T-helper 1 cell treated with Interleukin-12 subunit alpha and Interleukin-12 subunit beta and Interleukin-4 antibody, amounts not matched to agents 30 ng/mL and 1 ng/mL, for 36 hours (primary cell): ENCODE data around the gene TTC23. TPM values are rescaled to one million over a fixed set of nuclear protein-coding genes. Genes with fewer than 3 reads are reported as not detected.

ENCODE experiments used
- intact Hi-C: fragments of 100-400 bp; cut with micrococcal nuclease; formaldehyde crosslinking; loops from one replicate; pipeline ENCODE4 v1.15.1; 2024
- total RNA-seq: library from RNA; stranded (reverse); gene quantifications from 2 replicates; pipeline ENCODE4 v1.2.3, GENCODE V29; 2022

The TTC23 gene
- total RNA-seq, 1 donor from 2014 or later = 2.5 TPM

- intact Hi-C loops = no loop called here
These were observed 105.4 kb downstream of the TTC23 start for GRCh38 chr15:99143655-99144610.

- intact Hi-C loops = no loop called here
These were observed 106.1 kb downstream of the TTC23 start for GRCh38 chr15:99143242-99143641.

GRCh38 chr15:99142562-99142961 is 106.8 kb downstream of the TTC23 start:
- intact Hi-C loops = no loop called here

GRCh38 chr15:99141943-99142342 is 107.4 kb downstream of the TTC23 start:
- intact Hi-C loops = no loop called here

- intact Hi-C loops = no loop called here
These were observed 108.8 kb downstream of the TTC23 start for GRCh38 chr15:99140590-99140989.

- intact Hi-C loops = no loop called here
These were observed 110.1 kb downstream of the TTC23 start for GRCh38 chr15:99139276-99139675.

- intact Hi-C loops = no loop called here
These were observed 110.8 kb downstream of the TTC23 start for GRCh38 chr15:99138491-99138982.

GRCh38 chr15:99137877-99138276 is 111.5 kb downstream of the TTC23 start:
- intact Hi-C loops = no loop called here

- intact Hi-C loops = no loop called here
These were observed 112.3 kb downstream of the TTC23 start for GRCh38 chr15:99137111-99137546.

GRCh38 chr15:99135194-99135593 is 114.2 kb downstream of the TTC23 start:
- intact Hi-C loops = no loop called here

- intact Hi-C loops = no loop called here
These were observed 115.0 kb downstream of the TTC23 start for GRCh38 chr15:99134317-99134821.

- intact Hi-C loops = no loop called here
These were observed 116.6 kb downstream of the TTC23 start for GRCh38 chr15:99132634-99133287.

GRCh38 chr15:99132122-99132521 is 117.3 kb downstream of the TTC23 start:
- intact Hi-C loops = no loop called here

- intact Hi-C loops = no loop called here
These were observed 117.8 kb downstream of the TTC23 start for GRCh38 chr15:99131441-99132023.

- intact Hi-C loops = no loop called here
These were observed 118.5 kb downstream of the TTC23 start for GRCh38 chr15:99130765-99131440.

GRCh38 chr15:99130314-99130713 is 119.1 kb downstream of the TTC23 start:
- intact Hi-C loops = no loop called here

GRCh38 chr15:99129644-99130043 is 119.7 kb downstream of the TTC23 start:
- intact Hi-C loops = no loop called here

- intact Hi-C loops = no loop called here
These were observed 121.0 kb downstream of the TTC23 start for GRCh38 chr15:99128411-99128810.

GRCh38 chr15:99127773-99128172 is 121.6 kb downstream of the TTC23 start:
- intact Hi-C loops = no loop called here

- intact Hi-C loops = no loop called here
These were observed 122.5 kb downstream of the TTC23 start for GRCh38 chr15:99126930-99127329.

- intact Hi-C loops = no loop called here
These were observed 123.2 kb downstream of the TTC23 start for GRCh38 chr15:99126131-99126588.
